Lower lobe of right lung (tissue), 2 donors: ENCODE data around the gene PRSS50. TPM values are rescaled to one million over a fixed set of nuclear protein-coding genes. Genes with fewer than 3 reads are reported as not detected.

ENCODE experiments used
- ATAC-seq, 2 donors: fragments of 200-7000 bp; cut with Tn5 transposase; one replicate each; pipeline ENCODE4 v1.9.1; 2020 to 2022; ENCODE audit warnings: mild to moderate bottlenecking in 2 of 2, moderate library complexity in 2 of 2
- DNase-seq: peaks from one replicate; pipeline ENCODE4 v3.0.0-alpha.2; 2020
- H3K27ac ChIP-seq: fragments of 200-600 bp; one replicate; pipeline ENCODE4 v1.8.0; 2022
- H3K27me3 ChIP-seq: fragments of 200-600 bp; one replicate; pipeline ENCODE4 v1.8.0; 2022; ENCODE audit warnings: low read depth
- H3K36me3 ChIP-seq: fragments of 200-600 bp; one replicate; pipeline ENCODE4 v1.8.0; 2022; ENCODE audit warnings: mild to moderate bottlenecking
- H3K4me1 ChIP-seq: fragments of 200-600 bp; one replicate; pipeline ENCODE4 v1.8.0; 2022
- H3K4me3 ChIP-seq: fragments of 200-600 bp; one replicate; pipeline ENCODE4 v1.8.0; 2022; ENCODE audit warnings: mild to moderate bottlenecking
- H3K9me3 ChIP-seq: fragments of 200-600 bp; one replicate; pipeline ENCODE4 v1.8.0; 2022
- intact Hi-C: fragments of 100-400 bp; cut with DNase I; formaldehyde crosslinking; loops from one replicate; pipeline ENCODE4 v1.11.0; 2022
- total RNA-seq: library from RNA; stranded (reverse); fragmentation: NEBNext Ultra II Directional; extraction: Animal tissue kit (Norgen Biotek cat#: 25700); gene quantifications from one replicate; pipeline ENCODE4 v1.2.1, GENCODE V29; 2021
- TF ChIP-seq, protein P1 (sequence below): fragments of 200-600 bp; IDR thresholded peaks from one replicate; pipeline ENCODE4 v1.8.0; 2022; ENCODE audit warnings: antibody characterized with exemption, mild to moderate bottlenecking
- donor health status: DM: no; HTN: yes; CAD: no; lungs with severe emphysema.

The PRSS50 gene
- total RNA-seq, 1 donor from 2014 or later: 0.41 TPM

DNA sequence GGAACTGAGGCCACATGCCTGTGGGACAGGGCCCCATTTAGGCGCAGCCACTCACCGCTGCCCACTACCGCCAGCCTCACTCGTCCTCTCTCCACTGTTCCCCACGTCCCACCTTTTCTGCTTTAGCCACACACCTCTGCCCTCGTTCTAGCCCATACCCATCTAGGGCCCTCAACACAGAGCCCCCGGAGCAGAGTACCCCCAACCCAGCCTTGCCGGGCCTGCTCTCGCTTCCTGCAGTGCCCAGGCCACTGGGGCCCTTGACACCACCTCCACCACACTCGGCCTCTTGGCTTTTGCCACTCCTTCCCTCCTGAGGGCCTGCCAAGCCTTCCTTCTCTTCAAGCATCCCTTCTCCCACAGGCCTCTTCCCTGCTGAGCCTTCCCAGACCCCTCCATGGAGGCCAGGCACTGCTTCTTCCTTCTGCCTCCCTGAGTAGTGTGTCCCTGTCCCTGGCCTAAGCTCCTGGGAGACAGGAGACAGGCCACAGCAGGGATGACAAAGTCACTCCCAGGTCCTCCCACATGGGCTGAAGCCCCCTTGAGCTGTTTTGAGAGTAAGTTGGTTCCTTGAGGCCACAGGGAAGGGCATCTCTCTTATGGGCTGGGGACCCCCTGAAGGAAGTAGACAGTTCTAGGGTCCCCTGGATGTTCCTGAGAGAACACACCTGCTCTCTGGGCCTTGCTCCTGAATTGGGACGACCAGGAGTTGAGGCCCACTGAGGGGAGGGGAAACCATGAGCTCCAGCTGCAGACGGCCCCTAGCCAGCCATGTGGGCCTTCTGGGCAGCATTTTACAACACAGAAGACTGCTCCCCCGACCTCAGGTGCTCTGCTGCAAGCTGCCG is 4.4 kb downstream of the PRSS50 start:
- Histone ChIP-seq H3K9me3 (no peaks in the 10 kb centered on the region), H3K4me1 (no peaks in the 10 kb centered on the region), H3K4me3 (no peak overlapping the region), H3K36me3 (no peaks in the 10 kb centered on the region), H3K27ac (no peak overlapping the region), H3K27me3 (no peaks in the 10 kb centered on the region)
- DNase-seq: no peak
- ATAC-seq: no peak
- intact Hi-C loops: no loop called here
- TF ChIP-seq, protein P1, sequence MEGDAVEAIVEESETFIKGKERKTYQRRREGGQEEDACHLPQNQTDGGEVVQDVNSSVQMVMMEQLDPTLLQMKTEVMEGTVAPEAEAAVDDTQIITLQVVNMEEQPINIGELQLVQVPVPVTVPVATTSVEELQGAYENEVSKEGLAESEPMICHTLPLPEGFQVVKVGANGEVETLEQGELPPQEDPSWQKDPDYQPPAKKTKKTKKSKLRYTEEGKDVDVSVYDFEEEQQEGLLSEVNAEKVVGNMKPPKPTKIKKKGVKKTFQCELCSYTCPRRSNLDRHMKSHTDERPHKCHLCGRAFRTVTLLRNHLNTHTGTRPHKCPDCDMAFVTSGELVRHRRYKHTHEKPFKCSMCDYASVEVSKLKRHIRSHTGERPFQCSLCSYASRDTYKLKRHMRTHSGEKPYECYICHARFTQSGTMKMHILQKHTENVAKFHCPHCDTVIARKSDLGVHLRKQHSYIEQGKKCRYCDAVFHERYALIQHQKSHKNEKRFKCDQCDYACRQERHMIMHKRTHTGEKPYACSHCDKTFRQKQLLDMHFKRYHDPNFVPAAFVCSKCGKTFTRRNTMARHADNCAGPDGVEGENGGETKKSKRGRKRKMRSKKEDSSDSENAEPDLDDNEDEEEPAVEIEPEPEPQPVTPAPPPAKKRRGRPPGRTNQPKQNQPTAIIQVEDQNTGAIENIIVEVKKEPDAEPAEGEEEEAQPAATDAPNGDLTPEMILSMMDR: no peak

- Histone ChIP-seq H3K27me3 (no peaks in the 10 kb centered on the region), H3K9me3 (no peaks in the 10 kb centered on the region), H3K27ac (no peak overlapping the region), H3K4me1 (no peaks in the 10 kb centered on the region), H3K36me3 (no peaks in the 10 kb centered on the region), H3K4me3 (no peak overlapping the region)
- intact Hi-C loops: no loop called here
- no peak for ATAC-seq
- DNase-seq: peak; percentile 23
- TF ChIP-seq, protein P1: no peak
Observed at GRCh38 chr3:46712191-46713049, 5.2 kb downstream of the PRSS50 start.

DNA sequence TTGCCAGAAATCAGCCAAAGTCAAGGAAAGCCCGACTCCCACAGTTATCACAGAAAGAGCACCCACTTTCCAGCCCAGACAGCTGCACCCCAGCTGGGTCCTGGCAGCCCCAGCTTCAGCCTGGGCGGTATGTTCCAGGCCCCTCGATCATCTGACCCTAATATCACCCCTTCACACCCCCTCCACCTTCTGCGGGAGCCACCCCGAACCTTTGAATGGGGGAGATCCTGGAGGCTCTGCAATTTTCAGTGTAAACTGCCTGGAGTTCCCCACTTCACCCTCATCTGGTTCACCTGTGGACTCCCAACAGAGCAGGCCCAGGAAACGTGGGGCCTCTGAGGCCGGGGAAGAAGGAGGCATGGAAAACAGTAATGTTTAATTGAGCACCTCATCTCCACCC is 5.9 kb downstream of the PRSS50 start:
- no peak for ATAC-seq
- Histone ChIP-seq H3K9me3 (no peaks in the 10 kb centered on the region), H3K4me3 (no peak overlapping the region), H3K4me1 (no peaks in the 10 kb centered on the region), H3K36me3 (no peaks in the 10 kb centered on the region), H3K27ac (no peak overlapping the region), H3K27me3 (no peaks in the 10 kb centered on the region)
- intact Hi-C loops: no loop called here
- TF ChIP-seq, protein P1: no peak
- DNase-seq: peak; percentile 22

DNA sequence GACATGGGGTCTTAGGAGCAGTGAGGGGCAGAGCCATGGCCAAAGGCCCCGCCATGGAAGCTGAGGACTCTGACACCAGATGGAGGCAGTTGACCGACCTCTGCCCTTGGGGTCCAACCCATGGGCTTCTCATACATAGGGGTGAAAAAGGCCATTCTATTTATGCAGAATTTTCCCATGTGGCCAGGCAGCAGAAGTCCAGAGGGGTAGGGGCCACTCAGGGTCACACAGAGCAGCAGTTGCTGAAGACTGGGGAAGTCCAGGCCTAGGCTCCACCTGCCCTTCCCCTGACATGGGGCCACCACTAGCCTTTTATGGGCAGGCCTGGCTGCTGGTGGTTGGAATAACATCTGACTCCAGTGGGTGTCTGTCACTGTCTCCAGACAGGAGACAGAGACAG is 6.4 kb downstream of the PRSS50 start:
- DNase-seq (peak; percentile 30), ATAC-seq (no peak)
- Histone ChIP-seq H3K27me3 (no peaks in the 10 kb centered on the region), H3K4me3 (no peak overlapping the region), H3K4me1 (no peaks in the 10 kb centered on the region), H3K27ac (no peak overlapping the region), H3K36me3 (no peaks in the 10 kb centered on the region), H3K9me3 (no peaks in the 10 kb centered on the region)
- intact Hi-C loops: no loop called here
- TF ChIP-seq, protein P1: no peak

DNA sequence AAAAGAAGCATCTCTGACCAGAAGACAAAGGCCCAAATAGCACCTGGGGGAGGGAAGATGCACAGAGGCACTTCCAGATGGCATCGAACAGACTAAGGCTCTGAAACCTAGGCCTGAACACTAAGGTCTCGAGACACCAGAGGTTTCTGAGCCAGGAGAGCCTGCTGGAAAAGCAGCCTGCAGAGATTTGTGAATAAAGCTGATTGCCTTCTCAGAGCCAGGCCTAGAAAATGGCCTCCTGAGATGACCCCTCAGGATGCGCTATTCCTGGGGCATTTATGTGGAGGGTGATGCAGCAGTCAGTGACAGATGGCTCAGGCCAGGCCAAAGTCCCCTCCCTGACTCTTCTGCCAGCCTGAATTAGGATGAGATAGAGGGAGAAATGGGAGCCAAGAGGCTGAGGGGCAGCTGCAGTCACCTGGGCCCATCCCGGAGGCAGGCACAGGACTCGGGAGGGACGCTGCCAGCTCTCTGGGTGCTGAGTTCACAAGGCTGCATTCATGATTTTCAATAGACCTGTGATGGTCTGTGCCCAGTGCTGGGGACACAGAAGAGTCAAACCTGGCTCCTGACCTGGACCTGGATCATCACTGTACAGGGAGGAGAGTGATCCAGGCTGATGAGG is 6.9 kb downstream of the PRSS50 start:
- DNase-seq (peak; percentile 27), ATAC-seq (no peak)
- TF ChIP-seq, protein P1: no peak
- H3K27ac ChIP-seq: no peak overlapping the region
- no peaks in the 10 kb centered on the region for H3K36me3 ChIP-seq
- H3K27me3 ChIP-seq: no peaks in the 10 kb centered on the region
- H3K4me1 ChIP-seq: no peaks in the 10 kb centered on the region
- no peaks in the 10 kb centered on the region for H3K9me3 ChIP-seq
- intact Hi-C loops: no loop called here
- H3K4me3 ChIP-seq: no peak overlapping the region
